Progenitor cell of endocrine pancreas (in vitro differentiated cells): ENCODE measurements around the gene ROCK1. TPM values are rescaled to one million over a fixed set of nuclear protein-coding genes. Genes with fewer than 3 reads are reported as not detected.

Source experiments
- DNase-seq: peaks from one replicate; pipeline ENCODE4 v3.0.0; 2021; ENCODE audit warnings: low spot score; ENCODE audit not compliant: unreplicated experiment
- H3K27ac Mint-ChIP-seq: 2 replicates; pipeline ENCODE4 v1.8.0; 2021; ENCODE audit warnings: mild to moderate bottlenecking, moderate library complexity, mixed read lengths
- H3K27me3 Mint-ChIP-seq: 2 replicates; pipeline ENCODE4 v1.8.0; 2021; ENCODE audit warnings: mixed read lengths
- H3K36me3 Mint-ChIP-seq: 2 replicates; pipeline ENCODE4 v1.8.0; 2022; ENCODE audit warnings: mixed read lengths; ENCODE audit not compliant: insufficient read depth
- H3K4me1 Mint-ChIP-seq: 2 replicates; pipeline ENCODE4 v1.8.0; 2021; ENCODE audit warnings: low read depth, mixed read lengths
- H3K4me3 Mint-ChIP-seq: 2 replicates; pipeline ENCODE4 v1.8.0; 2021; ENCODE audit warnings: low read depth, mild to moderate bottlenecking, moderate library complexity, mixed read lengths
- H3K9me3 Mint-ChIP-seq: 2 replicates; pipeline ENCODE4 v1.8.0; 2021; ENCODE audit warnings: low read depth, mixed read lengths
- CTCF ChIP-seq: fragments of 200-600 bp; sonication (generic); IDR thresholded peaks from one replicate; pipeline ENCODE4 v1.5.0; 2021; ENCODE audit warnings: antibody characterized with exemption, mild to moderate bottlenecking; ENCODE audit not compliant: unreplicated experiment
- total RNA-seq: library from RNA; stranded (reverse); gene quantifications from 2 replicates; pipeline ENCODE4 v1.2.1, GENCODE V29; 2021

Gene ROCK1
- total RNA-seq, 1 donor from 2014 or later = 62.0 TPM

DNA sequence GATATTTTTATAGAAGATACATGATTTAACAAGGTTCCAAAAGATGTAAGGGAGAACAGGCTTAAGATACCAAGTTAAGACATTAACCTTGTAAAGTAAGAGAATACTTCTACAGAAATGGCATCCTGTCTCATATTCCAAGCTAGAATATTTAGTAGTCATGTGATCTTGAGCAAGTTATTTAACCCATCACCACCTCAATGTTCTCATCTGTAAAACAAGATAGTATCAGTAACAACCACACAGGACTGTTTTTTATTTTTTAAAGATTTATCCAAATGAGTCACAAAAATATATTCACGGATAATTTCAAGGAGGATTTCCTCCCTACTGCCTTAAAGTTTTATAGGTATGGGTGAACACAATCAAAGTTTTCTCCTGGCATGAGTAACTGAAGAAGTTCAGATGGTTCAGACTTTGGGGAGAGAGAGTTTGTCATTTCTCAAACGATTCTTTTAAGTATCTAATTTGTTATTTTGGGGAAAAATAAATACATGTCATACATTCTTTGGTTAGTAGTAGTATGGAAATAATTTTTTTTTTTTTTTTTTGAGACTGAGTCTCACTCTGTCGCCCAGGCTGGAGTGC is 25.9 kb downstream of the ROCK1 start:
- no peaks in the 10 kb centered on the region for H3K27me3 Mint-ChIP-seq
- H3K27ac Mint-ChIP-seq = no peak overlapping the region
- peaks cover 36% of the 10 kb centered on the region for H3K36me3 Mint-ChIP-seq
- no peak for TF ChIP-seq CTCF
- peaks cover 46% of the 10 kb centered on the region for H3K9me3 Mint-ChIP-seq
- H3K4me1 Mint-ChIP-seq = no peaks in the 10 kb centered on the region
- DNase-seq = no peak
- H3K4me3 Mint-ChIP-seq = no peak overlapping the region

- Mint-ChIP-seq H3K36me3 (peaks cover 41% of the 10 kb centered on the region), H3K9me3 (peaks cover 57% of the 10 kb centered on the region)
- TF ChIP-seq CTCF = no peak
Measured at GRCh38 chr18:21084511-21085078, 27.0 kb downstream of the ROCK1 start.

DNA sequence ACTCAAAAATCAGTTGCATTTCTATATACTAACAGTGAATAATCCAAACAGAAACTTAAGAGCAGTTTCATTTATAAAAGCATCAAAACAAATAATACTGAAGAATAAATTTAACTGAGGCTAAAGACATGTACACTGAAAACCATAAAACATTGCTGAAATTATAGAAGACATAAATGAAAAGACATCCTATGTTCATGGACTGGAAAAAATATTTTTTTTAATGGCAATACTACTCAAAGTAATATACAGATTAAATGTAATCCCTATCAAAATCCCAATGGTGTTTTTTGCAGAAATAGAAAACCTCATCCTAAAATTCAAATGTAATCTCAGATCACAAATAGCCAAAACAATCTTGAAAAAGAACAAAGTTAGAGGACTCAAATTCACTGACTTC is 28.6 kb downstream of the ROCK1 start:
- DNase-seq = no peak
- Mint-ChIP-seq H3K4me3 (no peak overlapping the region), H3K9me3 (peaks cover 57% of the 10 kb centered on the region), H3K36me3 (peaks cover 40% of the 10 kb centered on the region), H3K4me1 (peaks cover 2% of the 10 kb centered on the region), H3K27ac (no peak overlapping the region), H3K27me3 (no peaks in the 10 kb centered on the region)
- no peak for TF ChIP-seq CTCF

More at GRCh38 chr18:21084511-21085078, 27.0 kb downstream of the ROCK1 start:
- H3K4me3 Mint-ChIP-seq = no peak overlapping the region
- no peak overlapping the region for H3K27ac Mint-ChIP-seq
- DNase-seq = no peak
- no peaks in the 10 kb centered on the region for H3K27me3 Mint-ChIP-seq
- H3K4me1 Mint-ChIP-seq = no peaks in the 10 kb centered on the region

- Mint-ChIP-seq H3K9me3 (peaks cover 48% of the 10 kb centered on the region), H3K36me3 (peaks cover 36% of the 10 kb centered on the region), H3K4me1 (peaks cover 2% of the 10 kb centered on the region)
Measured at GRCh38 chr18:21081426-21081825, 30.2 kb downstream of the ROCK1 start.

GRCh38 chr18:21080576-21080975 is 31.0 kb downstream of the ROCK1 start:
- DNase-seq = no peak
- Mint-ChIP-seq H3K27me3 (no peaks in the 10 kb centered on the region), H3K27ac (no peak overlapping the region), H3K36me3 (peaks cover 33% of the 10 kb centered on the region), H3K4me3 (no peak overlapping the region), H3K9me3 (peaks cover 48% of the 10 kb centered on the region), H3K4me1 (peaks cover 4% of the 10 kb centered on the region)
- no peak for TF ChIP-seq CTCF

More at GRCh38 chr18:21081426-21081825, 30.2 kb downstream of the ROCK1 start:
- no peaks in the 10 kb centered on the region for H3K27me3 Mint-ChIP-seq
- no peak for DNase-seq
- no peak overlapping the region for H3K4me3 Mint-ChIP-seq
- TF ChIP-seq CTCF = no peak
- no peak overlapping the region for H3K27ac Mint-ChIP-seq
